Endothelial cell of umbilical vein (primary cell): ENCODE data around the gene RAB3D.

Source experiments
- CTCF ChIP-seq, 2 donors: IDR thresholded peaks; 1 replicate in 1 of 2; 2 replicates in 1 of 2; pipeline ENCODE4 v1.5.1; 2011; ENCODE audit warnings: low read length in 2 of 2, mild to moderate bottlenecking in 2 of 2, moderate library complexity in 2 of 2, control low read depth in 1 of 2, inconsistent platforms in 1 of 2, low read depth in 1 of 2; ENCODE audit not compliant: insufficient read depth in 1 of 2; ENCODE audit errors: extremely low read depth in 1 of 2
- EZH2 ChIP-seq: IDR thresholded peaks from 2 replicates; pipeline ENCODE4 v1.6.1; 2012; ENCODE audit warnings: borderline replicate concordance, low read depth, mild to moderate bottlenecking, moderate library complexity, low read length, inconsistent platforms; ENCODE audit not compliant: severe bottlenecking
- GATA2 ChIP-seq: IDR thresholded peaks from 2 replicates; pipeline ENCODE4 v1.7.0; 2011; ENCODE audit warnings: low read depth, mild to moderate bottlenecking, moderate library complexity, mixed read lengths, low read length; ENCODE audit not compliant: insufficient read length, insufficient read depth
- JUN ChIP-seq: IDR thresholded peaks from 2 replicates; pipeline ENCODE4 v1.6.1; 2011; ENCODE audit warnings: borderline replicate concordance, low read depth; ENCODE audit not compliant: insufficient read length, insufficient read depth
- POLR2A ChIP-seq: IDR thresholded peaks from 2 replicates; pipeline ENCODE4 v1.6.1; 2012; ENCODE audit warnings: low read depth, mild to moderate bottlenecking, control low read depth, low read length

GRCh38 chr19:11325544-11325943 is 13.9 kb downstream of the RAB3D start:
- TF ChIP-seq CTCF (IDR thresholded peaks at IDR 0.05; ENCODE audit: extremely low read depth in 1 of 2, insufficient read depth in 1 of 2, low read depth in 1 of 2, low read length in 2 of 2): no peak
- TF ChIP-seq POLR2A: no peak
- no peak for TF ChIP-seq EZH2
- no peak for TF ChIP-seq JUN
- no peak for TF ChIP-seq GATA2
